Mononuclear cell (primary cell): ENCODE measurements around the gene PATJ. TPM values are rescaled to one million over a fixed set of nuclear protein-coding genes. Genes with fewer than 3 reads are reported as not detected.
"Not testable (repeated sequence)": the region's sequence is repeated elsewhere in the genome, so short reads cannot be mapped to it uniquely, and the experiment has no call there.

ENCODE experiments used
- H3K27me3 ChIP-seq: 2 replicates; pipeline ENCODE4 v1.6.0; 2011; ENCODE audit warnings: low read length, control low read depth; ENCODE audit not compliant: insufficient read depth
- H3K4me1 ChIP-seq: 2 replicates; pipeline ENCODE4 v1.5.1; 2011; ENCODE audit warnings: mild to moderate bottlenecking, low read length, control low read depth; ENCODE audit not compliant: insufficient read depth
- H3K4me3 ChIP-seq: 2 replicates; pipeline ENCODE4 v1.5.1; 2011; ENCODE audit warnings: mild to moderate bottlenecking, low read length, moderate library complexity
- H3K9me3 ChIP-seq: 2 replicates; pipeline ENCODE4 v1.5.1; 2011; ENCODE audit warnings: low read depth, mild to moderate bottlenecking, control low read depth, low read length
- total RNA-seq: library from RNA; depleted of rRNA; stranded (reverse); fragments of >200 nt; gene quantifications from one replicate; pipeline ENCODE4 v1.2.3, GENCODE V29; 2012

The PATJ gene
- total RNA-seq, 1 donor = 45.0 TPM

- Histone ChIP-seq H3K9me3 (no peaks in the 10 kb centered on the region), H3K27me3 (no peaks in the 10 kb centered on the region), H3K4me3 (no peak overlapping the region), H3K4me1 (no peaks in the 10 kb centered on the region)
Observed at GRCh38 chr1:61836649-61837048, 94.4 kb downstream of the PATJ start.

GRCh38 chr1:61837607-61838006 is 95.3 kb downstream of the PATJ start:
- H3K9me3 ChIP-seq, H3K4me3 ChIP-seq, H3K4me1 ChIP-seq, H3K27me3 ChIP-seq: not testable (repeated sequence)

- H3K4me3 ChIP-seq = no peak overlapping the region
- H3K9me3 ChIP-seq = no peaks in the 10 kb centered on the region
- H3K4me1 ChIP-seq = no peaks in the 10 kb centered on the region
- H3K27me3 ChIP-seq = no peaks in the 10 kb centered on the region
Observed at GRCh38 chr1:61839679-61840078, 97.4 kb downstream of the PATJ start.

- H3K4me3 ChIP-seq = no peak overlapping the region
- H3K27me3 ChIP-seq = no peaks in the 10 kb centered on the region
- no peaks in the 10 kb centered on the region for H3K9me3 ChIP-seq
- no peaks in the 10 kb centered on the region for H3K4me1 ChIP-seq
Observed at GRCh38 chr1:61842036-61842435, 99.8 kb downstream of the PATJ start.

- Histone ChIP-seq H3K4me3 (no peak overlapping the region), H3K4me1 (no peaks in the 10 kb centered on the region), H3K9me3 (no peaks in the 10 kb centered on the region), H3K27me3 (no peaks in the 10 kb centered on the region)
Observed at GRCh38 chr1:61842863-61843514, 100.7 kb downstream of the PATJ start.

GRCh38 chr1:61844006-61844405 is 101.7 kb downstream of the PATJ start:
- H3K4me1 ChIP-seq = no peaks in the 10 kb centered on the region
- no peaks in the 10 kb centered on the region for H3K27me3 ChIP-seq
- H3K9me3 ChIP-seq = no peaks in the 10 kb centered on the region

GRCh38 chr1:61844664-61845063 is 102.4 kb downstream of the PATJ start:
- H3K9me3 ChIP-seq, H3K27me3 ChIP-seq, H3K4me1 ChIP-seq, H3K4me3 ChIP-seq: not testable (repeated sequence)

More at GRCh38 chr1:61844006-61844405, 101.7 kb downstream of the PATJ start:
- no peak overlapping the region for H3K4me3 ChIP-seq

- Histone ChIP-seq H3K4me3 (no peak overlapping the region), H3K9me3 (no peaks in the 10 kb centered on the region), H3K4me1 (no peaks in the 10 kb centered on the region), H3K27me3 (no peaks in the 10 kb centered on the region)
Observed at GRCh38 chr1:61851235-61851634, 109.0 kb downstream of the PATJ start.

GRCh38 chr1:61851849-61852669 is 109.8 kb downstream of the PATJ start:
- H3K4me3 ChIP-seq = no peak overlapping the region
- H3K4me1 ChIP-seq = no peaks in the 10 kb centered on the region
- H3K27me3 ChIP-seq = no peaks in the 10 kb centered on the region
- no peaks in the 10 kb centered on the region for H3K9me3 ChIP-seq

GRCh38 chr1:61852670-61853015 is 110.4 kb downstream of the PATJ start:
- no peaks in the 10 kb centered on the region for H3K27me3 ChIP-seq

GRCh38 chr1:61853583-61853982 is 111.3 kb downstream of the PATJ start:
- Histone ChIP-seq H3K4me1 (no peaks in the 10 kb centered on the region), H3K9me3 (no peaks in the 10 kb centered on the region), H3K4me3 (no peak overlapping the region), H3K27me3 (no peaks in the 10 kb centered on the region)

More at GRCh38 chr1:61852670-61853015, 110.4 kb downstream of the PATJ start:
- Histone ChIP-seq H3K4me1 (no peaks in the 10 kb centered on the region), H3K4me3 (no peak overlapping the region), H3K9me3 (no peaks in the 10 kb centered on the region)

GRCh38 chr1:61864489-61864888 is 122.2 kb downstream of the PATJ start:
- H3K4me1 ChIP-seq = no peaks in the 10 kb centered on the region
- H3K27me3 ChIP-seq = no peaks in the 10 kb centered on the region
- H3K9me3 ChIP-seq = no peaks in the 10 kb centered on the region
- no peak overlapping the region for H3K4me3 ChIP-seq

- Histone ChIP-seq H3K4me1 (no peaks in the 10 kb centered on the region), H3K9me3 (no peaks in the 10 kb centered on the region), H3K4me3 (no peak overlapping the region), H3K27me3 (no peaks in the 10 kb centered on the region)
Observed at GRCh38 chr1:61865646-61866220, 123.5 kb downstream of the PATJ start.

GRCh38 chr1:61869691-61870109 is 127.4 kb downstream of the PATJ start:
- no peaks in the 10 kb centered on the region for H3K27me3 ChIP-seq
- no peaks in the 10 kb centered on the region for H3K9me3 ChIP-seq
- H3K4me1 ChIP-seq = no peaks in the 10 kb centered on the region
- H3K4me3 ChIP-seq = no peak overlapping the region

- H3K4me1 ChIP-seq = no peaks in the 10 kb centered on the region
- H3K4me3 ChIP-seq = no peak overlapping the region
- H3K27me3 ChIP-seq = no peaks in the 10 kb centered on the region
- H3K9me3 ChIP-seq = no peaks in the 10 kb centered on the region
Observed at GRCh38 chr1:61872206-61872605, 129.9 kb downstream of the PATJ start.
